HPDE6-E6E7 (cell line): Measurements from ENCODE around the gene IRGM.
"Not testable (repeated sequence)": the region's sequence is repeated elsewhere in the genome, so short reads cannot be mapped to it uniquely, and the experiment has no call there.

ENCODE experiments used
- DNase-seq: peaks from one replicate; pipeline ENCODE4 v3.0.0; 2011; ENCODE audit warnings: missing footprints; ENCODE audit errors: extremely low spot score

The IRGM gene

DNA sequence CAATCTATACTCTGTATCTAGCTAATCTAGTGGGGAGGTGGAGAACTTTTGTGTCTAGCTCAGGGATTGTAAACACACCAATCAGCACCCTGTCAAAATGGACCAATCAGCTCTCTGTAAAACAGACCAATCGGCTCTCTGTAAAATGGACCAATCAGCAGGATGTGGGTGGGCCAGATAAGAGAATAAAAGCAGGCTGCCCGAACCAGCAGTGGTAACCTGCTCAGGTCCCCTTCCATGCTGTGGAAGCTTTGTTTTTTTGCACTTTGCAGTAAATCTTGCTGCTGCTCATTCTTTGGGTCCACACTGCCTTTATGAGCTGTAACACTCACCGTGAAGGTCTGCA, at the start of gene IRGM:
Gene IRGM, plus strand, starts transcription at position 214 of the 346 bp plus-strand sequence. CDS start 1,603 bp downstream, outside the sequence.
- not testable (repeated sequence) for DNase-seq

DNA sequence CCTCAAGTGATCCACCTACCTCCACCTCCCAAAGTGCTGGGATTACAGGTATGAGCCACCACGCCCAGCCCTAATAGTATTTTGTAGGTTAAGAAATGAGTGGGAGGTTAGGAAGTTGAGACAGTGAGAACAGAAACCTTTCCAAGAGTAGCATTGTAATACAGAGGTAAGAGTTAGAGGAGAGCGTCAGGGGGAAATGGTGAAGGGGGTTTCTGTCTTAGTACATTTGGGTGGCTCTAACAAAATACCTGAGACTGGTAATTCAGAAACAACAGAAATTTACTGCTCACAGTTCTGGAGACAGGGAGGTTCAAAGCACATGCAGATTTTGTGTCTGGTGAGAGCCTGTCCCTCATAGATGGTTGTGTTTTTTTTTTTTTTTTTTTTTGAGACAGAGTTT, 48.9 kb upstream of the IRGM start:
- no peak for DNase-seq

GRCh38 chr5:150801117-150801927, 45.0 kb upstream of the IRGM start:
- peak; percentile 71 for DNase-seq

DNA sequence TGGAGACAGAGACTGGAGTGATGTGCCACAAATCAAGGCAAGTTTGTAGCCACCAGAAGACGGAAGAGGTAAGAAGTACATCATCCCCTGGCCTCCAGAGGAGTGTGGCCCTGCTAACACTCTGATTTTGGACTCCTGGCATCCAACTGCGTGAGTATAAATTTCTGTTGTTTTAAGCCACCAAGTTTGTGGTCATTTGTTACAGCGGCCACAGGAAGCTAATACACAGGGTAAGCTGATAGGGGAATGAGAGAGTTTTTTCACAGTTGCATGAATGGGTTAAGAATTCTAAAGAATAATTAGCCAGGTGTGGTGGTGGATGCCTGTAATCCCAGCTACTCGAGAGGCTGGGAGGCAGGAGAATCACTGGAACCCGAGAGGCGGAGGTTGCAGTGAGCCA, 41.9 kb upstream of the IRGM start:
- no peak for DNase-seq

DNA sequence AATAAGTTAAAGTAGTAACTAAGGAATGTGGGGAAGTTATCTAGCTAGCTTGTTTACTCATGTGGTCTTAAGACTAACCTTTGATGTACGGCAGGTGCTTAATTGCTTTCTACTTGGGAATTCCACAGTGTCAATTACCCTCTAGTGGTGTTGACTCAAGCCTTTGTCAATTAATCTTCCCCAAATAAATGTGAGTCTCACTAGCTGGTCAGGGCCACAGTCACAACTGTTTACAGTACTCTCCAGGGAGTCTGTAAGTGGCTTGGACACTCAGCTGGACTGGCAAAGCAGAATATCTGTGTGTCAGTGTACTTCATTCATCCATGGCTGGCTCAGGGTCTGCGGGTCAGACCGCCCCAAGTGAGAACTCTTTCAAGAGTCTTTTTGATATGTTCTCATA, 37.0 kb upstream of the IRGM start:
- DNase-seq: no peak

DNA sequence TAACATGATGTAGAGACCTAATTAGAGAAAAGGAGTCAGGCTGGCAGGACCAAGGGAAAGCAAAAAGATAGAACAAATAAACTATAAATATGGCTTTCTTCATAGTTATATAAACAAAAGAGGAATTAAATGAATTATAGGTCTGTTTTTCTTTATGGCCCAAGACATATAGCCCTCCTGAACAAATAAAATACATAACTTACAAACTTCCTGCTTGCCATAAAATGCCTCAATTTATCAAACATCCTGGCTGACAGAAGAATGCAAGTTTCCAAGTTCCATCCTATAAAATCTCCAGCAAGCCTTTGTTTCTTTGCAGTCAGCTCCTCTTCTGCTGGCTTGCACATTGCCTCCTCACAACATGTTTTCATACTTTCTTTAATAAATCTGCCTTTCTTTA, 31.3 kb upstream of the IRGM start:
- DNase-seq: no peak

- DNase-seq: no peak
These were observed 29.4 kb upstream of the IRGM start for GRCh38 chr5:150816946-150817345.

DNA sequence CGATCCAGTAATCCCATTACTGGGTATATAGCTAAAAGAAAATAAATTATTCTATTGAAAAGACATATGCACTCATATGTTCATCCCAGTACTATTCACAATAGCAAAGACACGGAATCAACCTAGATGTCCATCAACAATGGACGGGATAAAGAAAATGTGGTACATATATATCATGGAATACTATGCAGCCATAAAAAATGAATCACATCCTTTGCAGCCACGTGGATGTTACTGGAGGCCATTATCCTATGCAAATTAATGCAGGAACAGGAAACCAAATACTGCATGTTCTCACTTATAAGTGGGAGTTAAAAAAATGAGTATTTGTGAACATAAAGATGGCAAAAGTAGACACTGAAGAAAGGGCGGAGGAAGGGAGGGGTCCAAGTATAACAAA, 16.6 kb upstream of the IRGM start:
- no peak for DNase-seq

- DNase-seq: not testable (repeated sequence)
These were observed 14.5 kb upstream of the IRGM start for GRCh38 chr5:150831821-150832220.

GRCh38 chr5:150836064-150836463, 10.3 kb upstream of the IRGM start:
- DNase-seq: no peak

DNA sequence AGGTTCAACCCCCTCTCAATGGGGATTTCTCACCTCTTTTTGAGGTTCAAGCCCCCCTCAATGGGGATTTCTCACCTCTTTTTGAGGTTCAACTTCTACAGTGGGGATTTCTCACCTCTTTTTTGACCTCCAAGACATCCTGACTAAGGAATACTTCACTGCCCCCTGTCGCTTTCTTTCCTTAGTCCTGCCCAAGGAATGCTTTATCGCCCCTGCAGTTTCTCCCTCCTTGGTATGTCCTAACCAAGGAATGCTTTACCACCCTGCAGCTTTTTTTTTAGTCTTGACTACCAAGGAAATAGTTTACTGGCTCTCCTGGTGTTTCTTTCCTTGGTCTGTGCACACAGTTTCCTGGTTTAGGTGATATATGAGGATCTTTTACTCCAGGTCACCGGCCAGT, 9.6 kb upstream of the IRGM start:
- DNase-seq: no peak

DNA sequence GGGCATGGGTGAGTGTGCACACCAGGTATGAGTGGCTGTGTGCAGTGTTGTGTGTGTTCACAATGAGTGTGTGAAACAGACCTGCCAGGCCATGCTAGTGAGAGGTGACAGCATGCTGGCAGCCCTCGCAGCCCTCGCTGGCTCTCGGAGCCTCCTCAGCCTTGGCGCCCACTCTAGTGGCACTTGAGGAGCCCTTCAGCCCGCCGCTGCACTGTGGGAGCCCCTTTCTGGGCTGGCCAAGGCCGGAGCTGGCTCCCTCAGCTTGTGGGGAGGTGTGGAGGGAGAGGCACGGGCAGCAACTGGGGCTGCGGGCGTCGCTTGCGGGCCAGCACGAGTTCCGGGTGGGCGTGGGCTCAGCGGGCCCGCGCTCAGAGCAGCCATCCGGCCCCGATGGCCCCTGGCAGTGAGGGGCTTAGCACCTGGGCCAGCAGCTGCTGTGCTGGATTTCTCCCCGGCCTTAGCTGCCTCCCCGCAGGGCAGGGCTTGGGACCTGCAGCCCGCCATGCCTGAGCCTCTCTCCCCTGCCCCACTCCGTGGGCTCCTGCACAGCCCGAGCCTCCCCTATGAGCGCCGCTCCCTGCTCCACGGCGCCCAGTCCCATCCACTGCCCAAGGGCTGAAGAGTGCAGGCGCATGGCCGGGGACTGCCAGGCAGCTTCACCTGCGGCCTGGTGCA, 999 bp upstream of the IRGM start:
- not testable (repeated sequence) for DNase-seq

DNA sequence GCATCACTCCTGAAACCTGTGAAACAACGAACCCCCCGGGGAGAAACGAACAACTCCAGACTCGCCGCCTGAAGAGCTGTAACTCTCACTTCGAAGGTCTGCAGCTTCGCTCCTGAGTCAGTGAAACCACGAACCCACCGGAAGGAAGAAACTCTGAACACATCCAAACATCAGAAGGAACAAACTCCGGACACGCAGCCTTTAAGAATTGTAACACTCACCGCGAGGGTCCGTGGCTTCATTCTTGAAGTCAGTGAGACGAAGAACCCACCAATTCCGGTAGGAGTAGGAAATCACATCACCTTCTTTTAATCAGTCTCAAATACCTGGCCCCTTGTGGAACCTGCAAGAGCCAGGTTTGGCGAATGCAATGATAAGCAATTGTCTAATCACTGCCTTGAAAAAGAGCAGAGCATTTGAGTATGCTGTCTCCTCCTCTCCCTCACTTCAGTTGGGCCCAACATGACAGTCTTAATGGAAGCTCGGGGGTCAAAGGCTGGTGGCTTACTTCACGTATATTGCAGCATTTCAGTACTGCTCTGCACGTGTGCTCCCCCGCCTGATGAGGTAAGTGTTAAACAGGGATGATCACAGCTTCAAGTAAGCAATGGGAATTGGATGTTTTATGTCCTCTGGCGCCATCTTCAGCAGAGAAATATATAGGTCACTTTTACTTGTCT, 473 bp downstream of the IRGM start:
- DNase-seq: peak; percentile 58

DNA sequence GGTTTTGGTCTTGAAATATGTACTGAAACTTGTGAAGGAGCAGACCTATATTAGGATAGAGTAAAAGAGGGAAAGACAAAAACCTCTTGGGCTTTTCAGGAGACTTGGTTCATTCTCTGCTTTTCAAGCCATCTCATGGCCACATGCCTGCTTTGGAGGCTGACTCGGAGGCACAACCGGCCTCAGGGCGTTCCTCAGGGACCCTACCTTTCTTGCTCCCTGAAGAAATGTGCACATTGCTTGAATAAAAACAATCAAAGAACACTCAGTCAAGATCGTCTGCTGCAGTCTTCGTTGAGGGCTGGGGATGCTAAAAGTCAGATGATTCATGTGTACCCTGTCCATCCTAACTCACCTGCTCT, 994 bp downstream of the IRGM start:
- DNase-seq: no peak

DNA sequence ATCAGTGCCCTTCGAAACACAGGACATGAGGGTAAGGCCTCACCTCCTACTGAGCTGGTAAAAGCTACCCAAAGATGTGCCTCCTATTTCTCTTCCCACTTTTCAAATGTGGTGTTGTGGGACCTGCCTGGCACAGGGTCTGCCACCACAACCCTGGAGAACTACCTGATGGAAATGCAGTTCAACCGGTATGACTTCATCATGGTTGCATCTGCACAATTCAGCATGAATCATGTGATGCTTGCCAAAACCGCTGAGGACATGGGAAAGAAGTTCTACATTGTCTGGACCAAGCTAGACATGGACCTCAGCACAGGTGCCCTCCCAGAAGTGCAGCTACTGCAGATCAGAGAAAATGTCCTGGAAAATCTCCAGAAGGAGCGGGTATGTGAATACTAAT, 1.9 kb downstream of the IRGM start:
- DNase-seq: no peak

- DNase-seq: no peak
These were observed 4.7 kb downstream of the IRGM start for GRCh38 chr5:150851039-150851438.

DNA sequence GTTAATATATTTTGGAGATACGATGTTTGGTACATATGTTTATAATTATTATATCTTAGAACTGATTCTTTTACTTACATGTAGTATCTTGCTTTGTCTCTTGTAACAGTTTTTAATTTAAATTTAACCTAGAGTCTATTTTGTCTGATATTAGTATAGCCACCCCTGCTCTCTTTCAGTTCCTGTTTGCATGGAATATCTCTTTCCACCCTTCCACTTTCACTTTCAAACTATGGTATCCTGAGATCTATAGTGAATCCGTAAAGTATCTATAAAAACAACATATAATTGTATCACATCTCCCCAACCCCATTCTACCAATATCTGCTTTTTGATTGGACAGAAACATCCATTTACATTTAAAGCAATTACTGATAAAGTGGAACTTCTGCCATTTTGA, 7.2 kb downstream of the IRGM start:
- DNase-seq: no peak

DNA sequence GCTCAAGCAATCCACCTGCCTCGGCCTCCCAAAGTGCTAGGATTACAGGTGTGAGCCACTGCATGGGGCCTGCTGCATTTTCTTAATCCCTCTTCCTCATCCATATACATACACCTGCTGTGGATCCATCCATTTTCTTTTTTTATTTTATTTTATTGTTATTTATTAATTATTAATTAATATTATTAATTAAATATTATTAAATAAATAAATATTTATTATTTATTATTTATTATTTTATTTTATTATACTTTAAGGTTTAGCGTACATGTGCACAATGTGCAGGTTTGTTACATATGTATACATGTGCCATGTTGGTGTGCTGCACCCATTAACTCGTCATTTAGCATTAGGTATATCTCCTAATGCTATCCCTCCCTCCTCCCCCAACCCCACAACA, 10.4 kb downstream of the IRGM start:
- not testable (repeated sequence) for DNase-seq

- no peak for DNase-seq
These were observed 14.0 kb downstream of the IRGM start for GRCh38 chr5:150860246-150860821.

- DNase-seq: no peak
These were observed 15.7 kb downstream of the IRGM start for GRCh38 chr5:150862070-150862469.

DNA sequence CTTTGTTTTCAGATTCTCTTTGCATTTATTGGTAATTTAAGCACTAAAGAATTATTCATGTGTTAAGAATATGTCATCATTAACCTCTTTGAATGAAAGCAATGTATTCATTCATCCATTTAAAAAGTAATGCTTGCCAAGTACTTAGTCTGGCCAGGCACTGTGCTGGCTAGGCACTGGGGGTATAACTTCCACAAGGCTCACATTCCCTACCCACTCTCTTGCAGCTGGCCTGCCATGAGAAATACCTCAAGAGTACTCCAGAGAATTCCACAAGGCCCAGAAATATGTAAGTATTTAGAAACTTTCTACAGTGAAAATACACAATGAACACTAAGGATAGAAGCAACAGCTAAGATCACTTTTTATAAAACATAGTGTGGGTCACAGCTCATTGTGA, 33.0 kb downstream of the IRGM start:
- DNase-seq: no peak
